ENCODE data around the gene FSD1. TPM values are rescaled to one million over a fixed set of nuclear protein-coding genes. Genes with fewer than 3 reads are reported as not detected.

The FSD1 gene
- total RNA-seq, 4 donors from 2014 or later: not detected

- TF ChIP-seq, protein P1, sequence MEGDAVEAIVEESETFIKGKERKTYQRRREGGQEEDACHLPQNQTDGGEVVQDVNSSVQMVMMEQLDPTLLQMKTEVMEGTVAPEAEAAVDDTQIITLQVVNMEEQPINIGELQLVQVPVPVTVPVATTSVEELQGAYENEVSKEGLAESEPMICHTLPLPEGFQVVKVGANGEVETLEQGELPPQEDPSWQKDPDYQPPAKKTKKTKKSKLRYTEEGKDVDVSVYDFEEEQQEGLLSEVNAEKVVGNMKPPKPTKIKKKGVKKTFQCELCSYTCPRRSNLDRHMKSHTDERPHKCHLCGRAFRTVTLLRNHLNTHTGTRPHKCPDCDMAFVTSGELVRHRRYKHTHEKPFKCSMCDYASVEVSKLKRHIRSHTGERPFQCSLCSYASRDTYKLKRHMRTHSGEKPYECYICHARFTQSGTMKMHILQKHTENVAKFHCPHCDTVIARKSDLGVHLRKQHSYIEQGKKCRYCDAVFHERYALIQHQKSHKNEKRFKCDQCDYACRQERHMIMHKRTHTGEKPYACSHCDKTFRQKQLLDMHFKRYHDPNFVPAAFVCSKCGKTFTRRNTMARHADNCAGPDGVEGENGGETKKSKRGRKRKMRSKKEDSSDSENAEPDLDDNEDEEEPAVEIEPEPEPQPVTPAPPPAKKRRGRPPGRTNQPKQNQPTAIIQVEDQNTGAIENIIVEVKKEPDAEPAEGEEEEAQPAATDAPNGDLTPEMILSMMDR (IDR thresholded peaks at IDR 0.05; ENCODE audit: low read depth): no peak
Observed at GRCh38 chr19:4278419-4279266, 25.8 kb upstream of the FSD1 start, which contains the start of gene SHD. Gene SHD, plus strand, starts transcription at chr19:4279266. Its CDS starts 798 bp downstream, at chr19:4280064.

DNA sequence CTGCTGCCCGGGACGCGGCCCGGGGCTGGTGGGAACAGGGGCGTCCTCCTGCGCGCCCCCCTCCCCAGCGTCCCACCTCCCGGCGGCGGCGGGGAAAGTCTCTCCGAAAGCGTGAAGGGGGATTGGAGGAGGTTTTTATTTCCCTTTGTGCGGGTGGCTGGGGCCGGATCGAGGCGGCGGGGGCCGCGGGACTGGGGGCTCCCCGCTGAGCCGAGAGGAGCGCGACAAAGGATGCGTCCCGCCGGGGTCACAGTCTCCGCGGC lies 25.2 kb upstream of the FSD1 start:
- TF ChIP-seq, protein P1 (IDR thresholded peaks at IDR 0.05; ENCODE audit: low read depth): no peak

DNA sequence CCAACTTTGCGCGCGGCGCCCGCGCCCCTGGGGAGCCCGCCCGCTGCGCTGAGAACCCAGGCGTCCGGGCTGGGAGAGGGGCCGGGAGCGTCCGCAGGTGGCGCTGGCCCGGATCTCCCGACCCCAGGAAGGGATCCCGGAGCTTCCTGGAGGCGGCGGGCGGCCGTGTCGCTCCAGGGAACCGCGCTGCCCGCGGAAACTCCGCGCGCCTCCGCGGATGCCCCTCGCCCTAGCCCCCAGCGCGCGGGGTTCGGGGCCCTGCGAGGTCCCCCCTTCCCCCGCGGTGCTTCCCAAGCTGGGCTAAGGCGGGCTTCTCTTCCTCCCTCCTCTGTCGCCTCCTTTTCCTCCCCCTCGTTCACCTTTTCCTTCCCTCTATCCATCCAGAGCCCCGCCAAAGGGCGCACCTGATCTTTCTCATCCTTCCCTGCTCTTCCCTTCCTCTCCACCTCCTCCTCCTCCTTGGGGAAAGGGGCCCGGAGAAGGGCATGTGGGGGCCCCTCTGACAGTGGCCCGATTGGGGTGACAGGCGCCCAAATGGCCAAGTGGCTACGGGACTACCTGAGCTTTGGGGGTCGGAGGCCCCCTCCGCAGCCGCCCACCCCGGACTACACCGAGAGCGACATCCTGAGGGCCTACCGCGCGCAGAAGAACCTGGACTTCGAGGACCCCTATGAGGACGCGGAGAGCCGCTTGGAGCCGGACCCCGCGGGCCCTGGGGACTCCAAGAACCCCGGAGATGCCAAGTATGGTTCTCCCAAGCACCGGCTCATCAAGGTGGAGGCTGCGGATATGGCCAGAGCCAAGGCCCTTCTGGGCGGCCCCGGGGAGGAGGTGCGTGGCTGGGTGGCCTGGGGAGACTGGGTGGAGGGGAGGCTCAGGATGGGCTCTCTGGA lies 24.6 kb upstream of the FSD1 start:
- TF ChIP-seq, protein P1 (IDR thresholded peaks at IDR 0.05; ENCODE audit: low read depth): no peak

GRCh38 chr19:4284176-4284958 lies 20.0 kb upstream of the FSD1 start:
- TF ChIP-seq, protein P1 (IDR thresholded peaks at IDR 0.05; ENCODE audit: low read depth): no peak

DNA sequence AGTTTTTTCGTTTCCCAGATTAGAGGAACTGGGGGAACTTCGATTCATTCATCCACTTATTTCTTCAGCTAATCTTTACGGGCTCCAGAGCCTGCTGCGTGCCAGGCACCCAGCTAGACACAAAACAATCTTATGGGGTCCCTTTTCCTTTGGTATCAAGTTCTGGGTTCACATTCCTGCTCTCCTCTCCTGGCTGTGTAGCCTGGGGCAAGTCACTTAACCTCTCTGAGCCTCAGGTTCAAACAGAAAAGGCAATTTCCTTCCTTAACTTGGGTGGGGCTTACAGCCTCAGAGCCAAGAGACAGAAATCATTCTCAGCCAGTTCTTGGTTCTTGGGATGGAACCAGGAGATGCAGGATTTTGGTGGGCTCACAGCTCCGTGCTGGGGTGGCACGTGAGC lies 19.4 kb upstream of the FSD1 start:
- TF ChIP-seq, protein P1 (IDR thresholded peaks at IDR 0.05; ENCODE audit: low read depth): no peak

DNA sequence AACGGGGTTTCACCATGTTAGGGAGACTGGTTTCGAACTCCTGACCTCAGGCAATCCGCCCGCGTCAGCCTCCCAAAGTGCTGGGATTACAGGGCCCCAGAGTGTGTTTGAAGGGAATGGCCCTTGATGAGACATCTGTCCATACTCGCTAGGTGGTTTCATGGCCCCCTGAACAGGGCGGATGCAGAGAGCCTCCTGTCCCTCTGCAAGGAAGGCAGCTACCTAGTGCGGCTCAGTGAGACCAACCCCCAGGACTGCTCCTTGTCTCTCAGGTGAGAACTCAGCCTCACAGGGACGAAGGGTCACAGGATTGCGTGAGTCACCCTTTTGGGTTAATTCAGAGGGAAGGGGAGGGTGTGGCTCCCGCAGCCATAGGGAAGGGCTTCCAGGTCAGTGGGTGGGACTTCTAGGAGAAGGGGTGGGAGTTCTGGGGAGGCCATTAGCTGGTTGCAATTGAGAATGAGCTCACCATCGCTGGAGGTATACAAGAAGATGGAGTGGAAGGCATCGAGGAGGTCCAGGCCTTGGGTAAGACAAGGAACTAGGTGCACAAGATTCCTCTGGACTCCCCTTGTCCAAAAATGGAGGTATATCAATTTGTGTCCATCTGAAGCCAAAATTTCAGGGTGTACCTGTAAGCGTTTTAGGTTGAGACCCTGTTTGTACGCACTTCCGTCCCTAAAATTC lies 16.2 kb upstream of the FSD1 start:
- TF ChIP-seq, protein P1 (IDR thresholded peaks at IDR 0.05; ENCODE audit: low read depth): no peak
